ENCODE results near the gene SLC25A34.

SLC25A34 gene

DNA sequence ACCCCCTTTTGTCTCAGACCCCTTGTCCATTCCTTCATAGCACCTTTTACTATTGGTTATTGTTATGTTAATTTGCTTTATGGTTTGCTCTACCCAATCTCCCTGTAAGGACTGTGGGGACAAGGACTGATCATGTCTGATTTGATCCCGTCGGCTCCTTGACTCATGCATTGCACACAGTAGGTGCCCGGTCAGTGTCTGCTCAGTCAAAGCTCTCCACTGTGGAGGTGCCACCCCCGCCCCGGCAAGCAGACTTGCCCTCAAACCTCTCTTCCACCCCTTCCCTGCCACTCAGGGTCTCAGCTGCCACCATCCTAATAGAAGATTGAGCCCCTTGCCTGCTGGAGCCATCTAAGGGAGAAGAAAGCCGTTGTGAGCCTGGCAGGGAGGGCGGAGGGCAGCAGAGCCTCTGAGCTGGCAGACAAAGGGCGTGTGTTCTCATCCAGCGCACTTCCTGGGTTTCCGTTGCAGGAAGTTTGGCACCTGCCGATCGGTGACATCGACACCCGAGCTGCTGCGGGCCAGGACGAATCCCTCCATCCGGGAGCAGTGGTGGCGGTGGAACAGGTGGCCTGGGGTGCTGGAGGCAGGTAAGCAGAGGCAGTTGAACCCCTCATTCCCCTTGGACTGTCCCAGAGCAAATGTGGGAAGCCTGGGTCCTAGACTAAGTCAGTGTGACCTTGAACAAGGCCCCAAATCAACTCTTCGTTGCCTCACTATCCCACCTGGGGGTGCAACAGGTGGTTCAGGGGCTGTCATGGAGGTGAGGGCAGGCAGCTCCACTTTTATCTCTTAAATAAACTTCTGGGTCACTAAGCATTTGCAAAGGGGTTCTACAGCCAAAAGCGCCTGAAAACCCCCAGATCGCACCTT, 20.3 kb downstream of the SLC25A34 start:
- peak; percentile 70 for DNase-seq

- DNase-seq = no peak
These were observed 21.0 kb downstream of the SLC25A34 start for GRCh38 chr1:15757016-15757543.

- DNase-seq = no peak
These were observed 21.7 kb downstream of the SLC25A34 start for GRCh38 chr1:15757575-15758342.

DNA sequence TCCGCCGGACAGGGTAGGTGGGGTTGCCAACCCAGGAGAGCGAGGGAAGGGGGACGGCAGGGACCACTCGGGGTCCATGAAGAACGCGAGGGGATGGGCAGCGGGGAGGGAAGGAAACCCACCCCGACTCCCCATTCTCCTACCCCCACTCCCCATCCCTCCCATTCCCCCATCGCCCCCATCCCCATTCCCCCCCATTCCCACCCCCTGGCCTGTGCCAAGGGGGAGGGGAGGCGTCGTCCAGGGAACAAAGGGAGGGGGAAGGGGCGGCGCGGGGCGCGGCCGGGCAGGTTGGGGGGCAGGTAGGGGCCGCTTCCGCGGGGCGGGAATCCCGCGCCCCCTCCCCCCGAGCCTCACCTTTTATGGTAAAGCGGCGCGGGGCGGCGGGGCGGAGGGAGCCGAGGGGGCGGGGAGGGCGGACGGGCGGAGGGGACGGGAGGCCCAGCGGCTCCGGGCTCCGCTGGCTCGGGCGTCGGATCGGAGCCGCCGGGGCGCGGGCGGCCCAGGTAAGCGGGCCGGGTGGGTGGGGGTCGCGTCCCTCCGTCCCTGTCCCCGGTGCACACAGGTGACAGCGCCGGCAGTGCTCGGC, 22.4 kb downstream of the SLC25A34 start, which contains the start of gene FBLIM1:
Gene FBLIM1, plus strand, starts transcription at position 453 of the 589 bp plus-strand sequence. CDS start 6,189 bp downstream, outside the sequence.
- peak; percentile 17 for DNase-seq

- DNase-seq = no peak
These were observed 23.0 kb downstream of the SLC25A34 start for GRCh38 chr1:15758953-15759661.

DNA sequence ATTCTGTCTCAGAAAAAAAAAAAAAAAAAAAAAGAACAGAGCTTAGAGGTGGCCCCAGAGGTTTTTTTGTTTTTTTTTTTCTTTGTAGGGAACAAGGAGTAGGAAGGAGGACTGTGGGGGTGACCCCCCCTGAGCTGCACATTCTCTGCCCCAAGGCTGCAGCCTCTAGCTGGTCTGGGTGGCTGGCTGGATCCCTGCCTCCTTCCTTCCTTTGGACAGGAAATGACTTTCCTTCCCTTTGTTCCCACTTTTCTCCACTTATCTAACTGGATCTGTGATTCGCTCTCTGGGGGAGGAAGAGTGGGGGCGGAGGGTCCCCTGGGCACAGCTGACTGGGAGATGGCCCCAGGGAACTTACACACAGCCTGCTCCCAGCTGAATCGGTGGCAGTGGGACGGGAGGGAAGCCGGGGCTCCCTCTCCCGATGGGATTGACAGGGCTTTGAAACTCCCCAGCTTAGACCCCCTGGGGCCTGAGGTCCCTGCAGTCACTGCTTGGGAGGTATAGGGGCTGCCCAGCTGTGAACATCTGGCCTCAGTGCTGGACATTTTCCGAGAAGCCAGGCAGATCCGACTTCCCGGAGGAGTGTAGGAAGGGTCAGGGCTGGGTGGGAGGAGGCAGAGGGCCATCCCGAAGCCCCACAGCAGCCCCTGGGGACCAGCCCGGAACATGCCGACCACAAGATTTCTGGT, 24.6 kb downstream of the SLC25A34 start:
- no peak for DNase-seq

- DNase-seq = no peak
These were observed 25.5 kb downstream of the SLC25A34 start for GRCh38 chr1:15761366-15762128.

GRCh38 chr1:15762546-15762945, 26.5 kb downstream of the SLC25A34 start:
- DNase-seq = no peak

- DNase-seq = no peak
These were observed 28.3 kb downstream of the SLC25A34 start for GRCh38 chr1:15764269-15764764.

GRCh38 chr1:15764890-15765289, 28.8 kb downstream of the SLC25A34 start:
- no peak for DNase-seq

- DNase-seq = no peak
These were observed 29.6 kb downstream of the SLC25A34 start for GRCh38 chr1:15765495-15766194.

DNA sequence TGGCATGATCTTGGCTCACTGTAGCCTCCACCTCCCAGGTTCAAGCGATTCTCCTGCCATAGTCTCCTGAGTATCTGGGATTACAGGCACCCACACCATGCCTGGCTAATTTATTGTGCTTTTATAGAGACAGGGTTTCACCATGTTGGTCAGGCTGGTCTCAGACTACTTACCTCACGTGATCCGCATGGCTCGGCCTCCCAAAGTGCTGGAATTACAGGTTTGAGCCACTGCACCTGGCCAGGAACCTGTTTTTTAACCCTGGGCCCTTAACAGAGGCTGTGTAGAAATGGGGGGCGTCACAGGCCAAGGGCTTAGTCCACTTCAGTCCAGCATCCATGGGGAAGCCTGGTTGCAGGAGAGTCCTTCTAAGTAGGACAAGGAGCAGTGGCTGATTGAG, 31.9 kb downstream of the SLC25A34 start:
- no peak for DNase-seq

DNA sequence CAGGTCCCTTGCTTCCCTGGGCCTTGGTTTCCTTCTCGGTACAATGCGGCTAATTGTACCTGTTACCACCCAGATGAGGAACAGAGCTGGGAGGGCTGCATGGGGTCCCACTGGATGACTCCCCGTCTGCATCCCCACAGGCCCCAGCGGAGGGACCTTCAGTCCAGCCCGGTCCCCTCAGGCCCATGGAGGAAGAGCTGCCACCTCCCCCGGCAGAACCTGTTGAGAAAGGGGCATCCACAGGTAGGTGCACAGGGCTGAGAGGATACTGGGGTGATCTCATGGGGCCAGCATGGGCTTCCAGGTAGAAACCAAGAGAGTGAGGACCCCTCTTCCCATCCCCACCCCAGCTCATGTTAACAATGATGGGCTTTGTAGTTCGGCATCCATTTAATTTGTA, 32.3 kb downstream of the SLC25A34 start:
- no peak for DNase-seq

DNA sequence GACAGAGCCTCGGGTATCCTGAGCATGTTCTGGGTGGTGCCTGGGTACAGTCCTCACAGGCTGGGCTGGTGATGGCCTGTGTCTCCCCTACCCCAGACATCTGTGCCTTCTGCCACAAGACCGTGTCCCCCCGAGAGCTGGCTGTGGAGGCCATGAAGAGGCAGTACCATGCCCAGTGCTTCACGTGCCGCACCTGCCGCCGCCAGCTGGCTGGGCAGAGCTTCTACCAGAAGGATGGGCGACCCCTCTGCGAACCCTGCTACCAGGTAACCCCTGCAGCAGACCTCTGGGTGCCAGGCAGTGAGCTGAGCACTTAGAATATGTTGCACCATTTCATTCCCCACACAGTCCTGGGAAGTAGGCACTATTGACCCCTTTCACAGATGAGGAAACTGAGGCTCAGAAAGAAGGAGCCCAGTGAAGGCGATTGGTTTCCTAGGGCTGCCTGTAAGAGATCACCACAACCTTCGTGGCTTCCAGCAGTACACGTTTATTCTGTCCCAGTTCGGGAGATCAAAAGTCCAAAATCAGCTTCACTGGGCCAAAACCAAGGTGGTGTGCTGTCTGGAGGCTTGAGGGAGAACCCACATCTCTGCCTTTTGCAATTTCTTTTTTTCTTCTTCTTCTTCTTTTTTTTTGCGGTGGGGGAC, 34.4 kb downstream of the SLC25A34 start:
- no peak for DNase-seq

- DNase-seq = no peak
These were observed 35.9 kb downstream of the SLC25A34 start for GRCh38 chr1:15771836-15772515.

DNA sequence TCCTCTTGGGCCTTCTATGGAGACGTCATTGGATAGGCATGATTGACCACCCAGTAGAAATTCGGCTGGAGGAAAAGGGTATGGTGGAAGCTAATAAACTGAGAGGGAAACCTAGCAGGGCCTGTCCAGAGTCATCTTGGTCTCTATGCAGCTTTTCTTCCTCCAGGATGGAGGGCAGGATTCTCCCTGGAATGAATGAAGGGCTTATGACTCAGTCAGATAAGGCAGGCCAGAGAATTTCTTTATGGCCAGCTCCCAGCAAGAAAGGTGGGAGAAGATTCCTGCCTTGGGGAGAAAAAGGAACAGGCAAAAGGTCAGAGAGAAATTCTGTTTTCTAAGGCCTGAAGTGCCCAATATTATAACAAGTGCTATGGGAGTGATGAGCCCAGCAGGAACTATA, 39.6 kb downstream of the SLC25A34 start:
- no peak for DNase-seq

GRCh38 chr1:15777909-15778707, 42.0 kb downstream of the SLC25A34 start:
- no peak for DNase-seq

DNA sequence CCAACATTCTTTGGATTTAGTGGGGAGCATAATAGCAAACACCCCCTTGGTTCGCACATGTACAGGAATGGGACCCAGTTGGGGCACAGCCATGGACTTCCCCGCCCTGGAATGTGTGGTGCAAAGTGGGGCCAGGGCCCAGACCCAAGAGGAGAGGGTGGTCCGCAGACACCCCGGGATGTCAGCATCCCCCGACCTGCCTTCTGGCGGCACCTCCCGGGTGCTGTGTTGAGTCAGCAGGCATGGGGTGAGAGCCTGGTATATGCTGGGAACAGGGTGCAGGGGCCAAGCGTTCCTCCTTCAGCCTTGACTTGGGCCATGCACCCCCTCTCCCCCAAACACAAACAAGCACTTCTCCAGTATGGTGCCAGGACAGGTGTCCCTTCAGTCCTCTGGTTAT, 49.6 kb downstream of the SLC25A34 start:
- no peak for DNase-seq

Measured in NCI-H1105 treated with DMSO at 0.1 percent for 48 hours (cell line).